H9 (cell line): Measurements from ENCODE around the gene CYP4F2. TPM values are rescaled to one million over a fixed set of nuclear protein-coding genes. Genes with fewer than 3 reads are reported as not detected.

ENCODE experiments used
- DNase-seq: peaks from one replicate; pipeline ENCODE4 v3.0.0-alpha.2; 2017
- H2AFZ ChIP-seq: one replicate; pipeline ENCODE4 v1.6.1; 2013; ENCODE audit warnings: mild to moderate bottlenecking, low read length, control low read depth, moderate library complexity
- H2AK5ac ChIP-seq: 2 replicates; pipeline ENCODE4 v1.6.1; 2013; ENCODE audit warnings: low read length, control low read depth, mixed read lengths; ENCODE audit not compliant: insufficient read length
- H2BK120ac ChIP-seq: one replicate; pipeline ENCODE4 v1.6.1; 2013; ENCODE audit warnings: low read depth, mild to moderate bottlenecking, low read length, control low read depth, inconsistent platforms; ENCODE audit not compliant: poor library complexity, severe bottlenecking
- H2BK12ac ChIP-seq: 2 replicates; pipeline ENCODE4 v1.6.1; 2013; ENCODE audit warnings: low read length, control low read depth, mixed read lengths, low read depth; ENCODE audit not compliant: insufficient read length
- H2BK15ac ChIP-seq: 2 replicates; pipeline ENCODE4 v1.6.1; 2013; ENCODE audit warnings: low read depth, low read length, control low read depth
- H2BK20ac ChIP-seq: one replicate; pipeline ENCODE4 v1.6.1; 2013; ENCODE audit warnings: low read depth, mild to moderate bottlenecking, low read length, control low read depth, inconsistent platforms; ENCODE audit not compliant: poor library complexity, severe bottlenecking
- H2BK5ac ChIP-seq: 2 replicates; pipeline ENCODE4 v1.6.1; 2013; ENCODE audit warnings: low read length, control low read depth, mixed read lengths; ENCODE audit not compliant: insufficient read length
- H3K14ac ChIP-seq: 2 replicates; pipeline ENCODE4 v1.6.1; 2013; ENCODE audit warnings: low read length, control low read depth; ENCODE audit not compliant: insufficient read depth
- H3K18ac ChIP-seq: 2 replicates; pipeline ENCODE4 v1.6.1; 2013; ENCODE audit warnings: low read depth, mild to moderate bottlenecking, mixed read lengths, low read length, control low read depth; ENCODE audit not compliant: insufficient read length
- H3K23ac ChIP-seq: 2 replicates; pipeline ENCODE4 v1.6.1; 2013; ENCODE audit warnings: low read length, control low read depth, mixed read lengths, low read depth; ENCODE audit not compliant: insufficient read length
- H3K23me2 ChIP-seq: 2 replicates; pipeline ENCODE4 v1.6.1; 2013; ENCODE audit warnings: low read depth, mild to moderate bottlenecking, mixed read lengths, low read length, control low read depth; ENCODE audit not compliant: insufficient read length, poor library complexity, severe bottlenecking
- H3K27ac ChIP-seq: 2 replicates; pipeline ENCODE4 v1.5.1; 2013; ENCODE audit warnings: low read length, control low read depth, mixed read lengths, low read depth; ENCODE audit not compliant: insufficient read length
- H3K27me3 ChIP-seq: 2 replicates; pipeline ENCODE4 v1.6.1; 2013; ENCODE audit warnings: low read length, control low read depth, inconsistent platforms; ENCODE audit not compliant: insufficient read depth
- H3K4ac ChIP-seq: 2 replicates; pipeline ENCODE4 v1.6.1; 2013; ENCODE audit warnings: low read depth, mild to moderate bottlenecking, control low read depth, inconsistent platforms, low read length, moderate library complexity
- H3K4me1 ChIP-seq: 2 replicates; pipeline ENCODE4 v1.6.1; 2013; ENCODE audit warnings: low read length, control low read depth, inconsistent platforms; ENCODE audit not compliant: insufficient read depth
- H3K4me2 ChIP-seq: 2 replicates; pipeline ENCODE4 v1.6.1; 2013; ENCODE audit warnings: low read length, control low read depth, mixed read lengths; ENCODE audit not compliant: insufficient read length, insufficient read depth
- H3K56ac ChIP-seq: 2 replicates; pipeline ENCODE4 v1.6.1; 2013; ENCODE audit warnings: low read depth, mild to moderate bottlenecking, mixed read lengths, low read length, control low read depth; ENCODE audit not compliant: insufficient read length
- H3K79me1 ChIP-seq: 2 replicates; pipeline ENCODE4 v1.6.1; 2013; ENCODE audit warnings: low read depth, mild to moderate bottlenecking, moderate library complexity, low read length, control low read depth, inconsistent platforms; ENCODE audit not compliant: insufficient read depth, poor library complexity, severe bottlenecking
- H3K79me2 ChIP-seq: 2 replicates; pipeline ENCODE4 v1.6.1; 2013; ENCODE audit warnings: low read length, control low read depth, inconsistent platforms; ENCODE audit not compliant: insufficient read depth
- H3K9ac ChIP-seq: 2 replicates; pipeline ENCODE4 v1.6.1; 2013; ENCODE audit warnings: low read length, control low read depth, mixed read lengths; ENCODE audit not compliant: insufficient read length; ENCODE audit errors: extremely low read depth
- H3K9me3 ChIP-seq: one replicate; pipeline ENCODE4 v1.6.1; 2013; ENCODE audit warnings: low read depth, low read length, inconsistent platforms; ENCODE audit not compliant: control insufficient read depth
- H3T11ph ChIP-seq: one replicate; pipeline ENCODE4 v1.6.1; 2013; ENCODE audit warnings: mild to moderate bottlenecking, low read length, control low read depth, inconsistent platforms
- H4K20me1 ChIP-seq: one replicate; pipeline ENCODE4 v1.6.1; 2013; ENCODE audit not compliant: control insufficient read depth, insufficient read length, insufficient read depth
- H4K5ac ChIP-seq: 2 replicates; pipeline ENCODE4 v1.6.1; 2013; ENCODE audit warnings: low read depth, mild to moderate bottlenecking, mixed read lengths, low read length, control low read depth; ENCODE audit not compliant: insufficient read length
- H4K8ac ChIP-seq: replicated peaks from 2 replicates; pipeline ENCODE4 v1.6.1; 2013; ENCODE audit warnings: low read length, control low read depth, mixed read lengths, low read depth; ENCODE audit not compliant: insufficient read length
- H4K91ac ChIP-seq: 2 replicates; pipeline ENCODE4 v1.6.1; 2013; ENCODE audit warnings: low read depth, mild to moderate bottlenecking, moderate library complexity, mixed read lengths, low read length, control low read depth; ENCODE audit not compliant: insufficient read length
- H3K27ac Mint-ChIP-seq, 3 experiments: 2 replicates in 2 of 3; 3 replicates in 1 of 3; pipeline ENCODE4 v1.8.0; 2020 to 2021; ENCODE audit warnings: mixed read lengths in 3 of 3, mild to moderate bottlenecking in 1 of 3, moderate library complexity in 1 of 3
- H3K27me3 Mint-ChIP-seq: 2 replicates; pipeline ENCODE4 v1.8.0; 2021; ENCODE audit warnings: low read depth, mild to moderate bottlenecking, moderate library complexity, mixed read lengths
- H3K36me3 Mint-ChIP-seq, 3 experiments: 2 replicates in 2 of 3; 3 replicates in 1 of 3; pipeline ENCODE4 v1.8.0; 2020 to 2021; ENCODE audit warnings: low read depth in 3 of 3, mixed read lengths in 3 of 3; ENCODE audit not compliant: insufficient read depth in 1 of 3
- H3K4me1 Mint-ChIP-seq, 2 experiments: 2 replicates each; pipeline ENCODE4 v1.8.0; 2020; ENCODE audit warnings: mixed read lengths in 2 of 2
- H3K4me3 Mint-ChIP-seq, 2 experiments: 2 replicates in 1 of 2; 3 replicates in 1 of 2; pipeline ENCODE4 v1.8.0; 2020 to 2021; ENCODE audit warnings: mild to moderate bottlenecking in 2 of 2, mixed read lengths in 2 of 2, moderate library complexity in 1 of 2
- H3K9me3 Mint-ChIP-seq, 2 experiments: 2 replicates in 1 of 2; 3 replicates in 1 of 2; pipeline ENCODE4 v1.8.0; 2020; ENCODE audit warnings: mild to moderate bottlenecking in 2 of 2, mixed read lengths in 2 of 2, moderate library complexity in 1 of 2
- WGBS: extraction: QIAGEN DNeasy Blood & Tissue Kit; methylation state at CpG from one replicate; pipeline ENCODE4 v1.1.7; 2013; ENCODE audit warnings: missing lambda C conversion rate, low lambda C conversion rate, mixed read lengths; ENCODE audit not compliant: insufficient read length; ENCODE audit errors: extremely low coverage; 5-methylcytosine and 5-hydroxymethylcytosine counted together
- total RNA-seq: library from RNA; stranded (reverse); gene quantifications from 2 replicates; pipeline ENCODE4 v1.2.1, GENCODE V29; 2021
- TF ChIP-seq, protein P1 (sequence below): fragments of 200-600 bp; sonication (generic); conservative IDR thresholded peaks from 3 replicates; pipeline ENCODE4 v1.8.0; 2021; ENCODE audit warnings: antibody characterized with exemption, mild to moderate bottlenecking

The CYP4F2 gene
- total RNA-seq, 1 experiment from 2014 or later: not detected

DNA sequence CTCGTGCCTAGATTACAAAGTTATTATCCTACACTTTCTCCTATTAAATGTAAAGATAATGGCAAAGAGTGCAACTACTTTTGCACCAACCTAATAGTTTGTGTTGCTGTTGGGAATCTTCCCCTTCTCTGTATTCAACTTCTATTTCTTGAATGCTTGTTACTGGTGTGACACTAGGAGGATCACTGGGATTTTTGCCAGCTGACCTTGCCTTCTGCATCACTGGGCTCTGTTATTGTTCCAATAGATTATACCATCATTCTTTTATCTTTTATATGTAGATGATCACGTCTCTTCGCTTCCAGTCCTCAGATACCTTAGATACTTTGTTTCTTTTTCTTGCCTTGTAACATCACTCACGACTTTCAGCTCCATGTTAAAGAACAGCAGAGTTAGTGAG lies 47.4 kb upstream of the CYP4F2 start:
- no peak overlapping the region for H4K5ac ChIP-seq
- no peak overlapping the region for H3K27ac Mint-ChIP-seq
- H3K56ac ChIP-seq: no peak overlapping the region
- H2BK20ac ChIP-seq: no peak overlapping the region
- H3K27ac ChIP-seq: no peak overlapping the region
- H3K36me3 Mint-ChIP-seq: peaks cover 0 to 22% (median 14%) of the 10 kb centered on the region in 3 experiments; a peak in 6 of 7 replicates
- H2BK5ac ChIP-seq: no peak overlapping the region
- H4K91ac ChIP-seq: no peak overlapping the region
- H3K4me2 ChIP-seq: no peak overlapping the region
- H2BK15ac ChIP-seq: no peak overlapping the region
- no peak overlapping the region for H3K18ac ChIP-seq
- H3K4me3 Mint-ChIP-seq: no peak overlapping the region
- peaks cover 86% of the 10 kb centered on the region in 2 experiments for H3K9me3 Mint-ChIP-seq
- H4K20me1 ChIP-seq: no peaks in the 10 kb centered on the region
- no peak overlapping the region for H2BK12ac ChIP-seq
- no peaks in the 10 kb centered on the region for H3K79me1 ChIP-seq
- no peak overlapping the region for H3K4ac ChIP-seq
- H3T11ph ChIP-seq: no peak overlapping the region
- no peaks in the 10 kb centered on the region for H3K79me2 ChIP-seq
- H3K4me1 Mint-ChIP-seq: no peaks in the 10 kb centered on the region
- no peak overlapping the region for H3K9ac ChIP-seq
- no CpG with 5 or more reads among the region's 4 CpGs for WGBS
- H2AK5ac ChIP-seq: no peak overlapping the region
- no peaks in the 10 kb centered on the region for H3K27me3 ChIP-seq
- no peaks in the 10 kb centered on the region; the same call in 1 of the 2 replicates for H3K27me3 Mint-ChIP-seq
- H4K8ac ChIP-seq: no peak overlapping the region
- H3K9me3 ChIP-seq: peaks cover 68% of the 10 kb centered on the region
- H3K4me1 ChIP-seq: no peaks in the 10 kb centered on the region
- H3K14ac ChIP-seq: no peak overlapping the region
- H2AFZ ChIP-seq: no peak overlapping the region
- no peak overlapping the region for H3K23ac ChIP-seq
- no peak overlapping the region for H2BK120ac ChIP-seq
- no peak for DNase-seq
- TF ChIP-seq, protein P1, sequence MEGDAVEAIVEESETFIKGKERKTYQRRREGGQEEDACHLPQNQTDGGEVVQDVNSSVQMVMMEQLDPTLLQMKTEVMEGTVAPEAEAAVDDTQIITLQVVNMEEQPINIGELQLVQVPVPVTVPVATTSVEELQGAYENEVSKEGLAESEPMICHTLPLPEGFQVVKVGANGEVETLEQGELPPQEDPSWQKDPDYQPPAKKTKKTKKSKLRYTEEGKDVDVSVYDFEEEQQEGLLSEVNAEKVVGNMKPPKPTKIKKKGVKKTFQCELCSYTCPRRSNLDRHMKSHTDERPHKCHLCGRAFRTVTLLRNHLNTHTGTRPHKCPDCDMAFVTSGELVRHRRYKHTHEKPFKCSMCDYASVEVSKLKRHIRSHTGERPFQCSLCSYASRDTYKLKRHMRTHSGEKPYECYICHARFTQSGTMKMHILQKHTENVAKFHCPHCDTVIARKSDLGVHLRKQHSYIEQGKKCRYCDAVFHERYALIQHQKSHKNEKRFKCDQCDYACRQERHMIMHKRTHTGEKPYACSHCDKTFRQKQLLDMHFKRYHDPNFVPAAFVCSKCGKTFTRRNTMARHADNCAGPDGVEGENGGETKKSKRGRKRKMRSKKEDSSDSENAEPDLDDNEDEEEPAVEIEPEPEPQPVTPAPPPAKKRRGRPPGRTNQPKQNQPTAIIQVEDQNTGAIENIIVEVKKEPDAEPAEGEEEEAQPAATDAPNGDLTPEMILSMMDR: no peak
- no peaks in the 10 kb centered on the region for H3K23me2 ChIP-seq
